ENCODE results near the gene MCF2L. TPM values are rescaled to one million over a fixed set of nuclear protein-coding genes. Genes with fewer than 3 reads are reported as not detected.

The MCF2L gene
- polyA plus RNA-seq, 1 donor (not counting 4 experiments of a cell fraction or from before 2014, with no cell fraction given), result 0.14 TPM

GRCh38 chr13:112928972-112929782 lies 39.8 kb upstream of the MCF2L start:
- FAIRE-seq, result no peak
- no peak overlapping the region for H2AFZ ChIP-seq (ENCODE audit: control insufficient read depth, low read length)
- H3K9ac ChIP-seq (ENCODE audit: control insufficient read depth, extremely low read depth, insufficient read depth, low read length), result no peak overlapping the region
- H3K79me2 ChIP-seq (ENCODE audit: control insufficient read depth, insufficient read depth, low read length), result no peaks in the 10 kb centered on the region
- H3K4me1 ChIP-seq (ENCODE audit: control insufficient read depth, extremely low read depth, insufficient read depth, low read length), result peaks cover 13% of the 10 kb centered on the region
- H3K36me3 ChIP-seq (ENCODE audit: control insufficient read depth in 2 of 2, extremely low read depth in 1 of 2, insufficient read depth in 2 of 2, low read length in 2 of 2), result no peaks in the 10 kb centered on the region
- no peak overlapping the region for H3K4me3 ChIP-seq (ENCODE audit: control insufficient read depth in 2 of 3, extremely low read depth in 1 of 3, insufficient read depth in 2 of 3, low read depth in 1 of 3, low read length in 3 of 3)
- dilution Hi-C loops (cut with MboI; ENCODE audit: extremely low pct_ligation_motif_present, low sequenced_read_pairs), result no loop called here
- peaks cover 7% of the 10 kb centered on the region for H3K27me3 ChIP-seq (ENCODE audit: control insufficient read depth, extremely low read depth, insufficient read depth, low read length)
- no peak for DNase-seq (ENCODE audit: low read depth, low spot score)
- no peaks in the 10 kb centered on the region for H3K9me1 ChIP-seq (ENCODE audit: control insufficient read depth, extremely low read depth, insufficient read depth, low read length)
- no peak overlapping the region for H3K27ac ChIP-seq (ENCODE audit: control insufficient read depth, insufficient read depth, low read length)
- TF ChIP-seq EZH2 (IDR thresholded peaks at IDR 0.05; ENCODE audit: low read length), result no peak
- TF ChIP-seq, protein P1, sequence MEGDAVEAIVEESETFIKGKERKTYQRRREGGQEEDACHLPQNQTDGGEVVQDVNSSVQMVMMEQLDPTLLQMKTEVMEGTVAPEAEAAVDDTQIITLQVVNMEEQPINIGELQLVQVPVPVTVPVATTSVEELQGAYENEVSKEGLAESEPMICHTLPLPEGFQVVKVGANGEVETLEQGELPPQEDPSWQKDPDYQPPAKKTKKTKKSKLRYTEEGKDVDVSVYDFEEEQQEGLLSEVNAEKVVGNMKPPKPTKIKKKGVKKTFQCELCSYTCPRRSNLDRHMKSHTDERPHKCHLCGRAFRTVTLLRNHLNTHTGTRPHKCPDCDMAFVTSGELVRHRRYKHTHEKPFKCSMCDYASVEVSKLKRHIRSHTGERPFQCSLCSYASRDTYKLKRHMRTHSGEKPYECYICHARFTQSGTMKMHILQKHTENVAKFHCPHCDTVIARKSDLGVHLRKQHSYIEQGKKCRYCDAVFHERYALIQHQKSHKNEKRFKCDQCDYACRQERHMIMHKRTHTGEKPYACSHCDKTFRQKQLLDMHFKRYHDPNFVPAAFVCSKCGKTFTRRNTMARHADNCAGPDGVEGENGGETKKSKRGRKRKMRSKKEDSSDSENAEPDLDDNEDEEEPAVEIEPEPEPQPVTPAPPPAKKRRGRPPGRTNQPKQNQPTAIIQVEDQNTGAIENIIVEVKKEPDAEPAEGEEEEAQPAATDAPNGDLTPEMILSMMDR (optimal IDR thresholded peaks at IDR 0.05 in 1 of 3, IDR thresholded peaks at IDR 0.05 in 1 of 3, conservative IDR thresholded peaks at IDR 0.05 in 1 of 3; ENCODE audit: extremely low read depth in 1 of 3, insufficient read depth in 2 of 3, low read length in 3 of 3), result no peak
- no peaks in the 10 kb centered on the region for H4K20me1 ChIP-seq (ENCODE audit: control insufficient read depth, extremely low read depth, insufficient read depth, low read length)
- no peak overlapping the region for H3K4me2 ChIP-seq (ENCODE audit: control insufficient read depth, extremely low read depth, insufficient read depth, low read depth, low read length)
- no peaks in the 10 kb centered on the region for H3K9me3 ChIP-seq (ENCODE audit: control insufficient read depth, low read depth, low read length)

- Histone ChIP-seq H2AFZ (ENCODE audit: control insufficient read depth, low read length) (no peak overlapping the region), H3K4me2 (ENCODE audit: control insufficient read depth, extremely low read depth, insufficient read depth, low read depth, low read length) (no peak overlapping the region), H3K27ac (ENCODE audit: control insufficient read depth, insufficient read depth, low read length) (no peak overlapping the region), H3K79me2 (ENCODE audit: control insufficient read depth, insufficient read depth, low read length) (no peaks in the 10 kb centered on the region), H3K9me3 (ENCODE audit: control insufficient read depth, low read depth, low read length) (no peaks in the 10 kb centered on the region), H3K9ac (ENCODE audit: control insufficient read depth, extremely low read depth, insufficient read depth, low read length) (no peak overlapping the region), H3K27me3 (ENCODE audit: control insufficient read depth, extremely low read depth, insufficient read depth, low read length) (peaks cover 7% of the 10 kb centered on the region), H3K9me1 (ENCODE audit: control insufficient read depth, extremely low read depth, insufficient read depth, low read length) (no peaks in the 10 kb centered on the region), H3K36me3 (ENCODE audit: control insufficient read depth in 2 of 2, extremely low read depth in 1 of 2, insufficient read depth in 2 of 2, low read length in 2 of 2) (no peaks in the 10 kb centered on the region), H3K4me3 (ENCODE audit: control insufficient read depth in 2 of 3, extremely low read depth in 1 of 3, insufficient read depth in 2 of 3, low read depth in 1 of 3, low read length in 3 of 3) (no peak overlapping the region), H4K20me1 (ENCODE audit: control insufficient read depth, extremely low read depth, insufficient read depth, low read length) (no peaks in the 10 kb centered on the region), H3K4me1 (ENCODE audit: control insufficient read depth, extremely low read depth, insufficient read depth, low read length) (peaks cover 13% of the 10 kb centered on the region)
- FAIRE-seq, result no peak
- TF ChIP-seq EZH2 (IDR thresholded peaks at IDR 0.05; ENCODE audit: low read length), result no peak
- TF ChIP-seq, protein P1 (optimal IDR thresholded peaks at IDR 0.05 in 1 of 3, IDR thresholded peaks at IDR 0.05 in 1 of 3, conservative IDR thresholded peaks at IDR 0.05 in 1 of 3; ENCODE audit: extremely low read depth in 1 of 3, insufficient read depth in 2 of 3, low read length in 3 of 3), result no peak
- no peak for DNase-seq (ENCODE audit: low read depth, low spot score)
- dilution Hi-C loops (cut with MboI; ENCODE audit: extremely low pct_ligation_motif_present, low sequenced_read_pairs), result no loop called here
Measured at GRCh38 chr13:112929783-112930055, 39.3 kb upstream of the MCF2L start.

All from keratinocyte (primary cell).